CD1c-positive myeloid dendritic cell (primary cell): ENCODE results near the gene CTDSPL.
"Not testable (repeated sequence)": the region's sequence is repeated elsewhere in the genome, so short reads cannot be mapped to it uniquely, and the experiment has no call there.

Experiments used
- DNase-seq: peaks from one replicate; pipeline ENCODE4 v3.0.0-alpha.2; 2016; ENCODE audit errors: extremely low spot score

Gene CTDSPL

DNA sequence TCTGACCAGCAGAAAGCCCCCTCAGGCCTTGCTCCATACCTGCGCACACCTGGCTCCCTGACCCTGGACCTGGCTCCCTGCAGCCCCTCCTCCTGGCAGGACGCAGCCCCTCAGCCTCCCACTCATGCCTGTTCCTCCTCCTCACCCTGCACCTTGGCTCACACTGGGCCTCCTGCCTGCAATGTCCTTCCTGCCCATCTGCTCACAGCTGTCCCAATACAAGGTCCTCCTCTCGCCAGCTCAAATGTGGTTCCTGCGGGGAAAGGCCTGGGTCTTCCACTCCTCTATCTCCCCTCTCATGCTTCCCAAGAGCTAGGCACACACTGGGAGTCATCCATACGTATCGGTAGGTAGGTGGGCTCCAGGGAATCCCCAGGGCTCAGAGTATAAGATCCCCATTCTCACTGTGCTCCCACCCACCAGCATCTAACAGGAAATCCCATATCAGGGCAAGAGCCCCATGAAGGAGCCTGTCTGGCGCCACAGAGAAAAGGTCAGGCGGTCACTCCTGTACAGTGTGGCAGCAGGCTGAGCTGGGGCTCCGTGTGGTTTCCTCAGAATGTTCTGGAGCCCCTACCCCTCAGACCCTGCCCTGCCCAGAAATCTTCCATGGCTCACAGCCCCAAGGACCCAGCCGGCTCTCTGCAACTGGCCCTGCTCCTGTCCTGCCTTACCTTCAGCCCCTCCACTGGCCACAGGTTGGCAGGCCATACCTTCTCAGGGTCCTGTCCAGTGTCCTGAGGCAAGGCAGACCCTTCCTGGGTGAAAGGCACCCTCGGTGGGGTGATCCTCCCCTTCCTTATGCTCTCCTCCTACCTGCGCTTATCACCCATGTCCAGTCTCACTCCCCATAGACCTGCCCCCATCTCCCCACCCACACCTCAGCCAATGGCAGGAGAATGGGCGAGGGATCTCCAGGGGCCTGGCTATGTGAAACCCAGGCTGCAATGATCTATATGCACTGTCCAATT lies 156.9 kb downstream of the CTDSPL start:
- DNase-seq: no peak

DNA sequence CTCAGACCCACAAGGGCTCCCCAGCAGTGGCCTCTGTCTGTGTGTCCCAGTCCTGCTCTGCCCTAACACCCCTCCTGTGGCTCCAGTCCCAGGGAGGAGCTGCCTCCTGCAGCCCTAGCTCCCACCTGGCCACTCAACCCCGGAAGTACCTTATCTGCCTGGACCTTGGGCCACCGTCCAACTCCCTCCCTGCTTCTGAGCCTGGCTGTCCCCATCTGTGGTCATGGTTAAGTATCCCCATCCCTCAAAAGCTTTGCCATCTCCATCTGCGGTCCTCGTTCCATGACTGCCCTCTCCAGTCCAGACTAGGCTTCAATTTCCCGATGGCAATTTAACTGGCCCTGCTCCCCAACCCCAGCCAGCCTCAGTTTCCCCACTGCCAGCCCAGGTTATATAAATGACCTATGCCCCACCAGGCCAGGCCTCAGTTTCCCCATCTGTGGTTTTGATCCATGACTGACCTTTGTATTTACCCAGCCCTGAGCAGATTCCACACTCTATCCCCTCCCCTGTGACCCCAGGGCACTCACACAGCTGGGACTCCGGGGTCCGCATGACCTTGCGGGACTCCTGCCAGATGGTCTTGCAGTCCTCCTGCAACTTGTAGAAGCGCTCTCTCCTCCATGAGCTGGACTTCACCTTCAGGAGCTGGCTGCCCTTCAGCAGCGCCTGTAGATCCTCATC lies 158.1 kb downstream of the CTDSPL start:
- DNase-seq: no peak

DNA sequence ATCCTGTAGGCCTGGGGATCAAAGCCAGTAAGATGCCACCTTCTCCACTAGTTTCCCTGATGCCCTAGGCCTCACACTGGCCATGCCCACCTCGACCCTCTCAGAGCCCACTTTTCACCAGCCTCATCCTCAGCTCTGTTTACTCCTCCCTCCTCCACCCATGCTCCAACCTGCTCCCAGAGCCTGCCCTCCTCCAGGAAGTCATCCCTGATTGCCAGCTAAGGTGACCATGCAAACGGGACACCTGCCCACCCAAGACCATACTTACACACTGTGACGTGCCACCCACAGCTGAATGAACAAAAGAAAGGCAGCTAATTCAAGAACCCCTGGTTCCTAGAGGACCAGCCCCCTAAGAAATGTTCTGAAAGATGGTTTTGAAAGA lies 158.7 kb downstream of the CTDSPL start:
- DNase-seq: no peak

DNA sequence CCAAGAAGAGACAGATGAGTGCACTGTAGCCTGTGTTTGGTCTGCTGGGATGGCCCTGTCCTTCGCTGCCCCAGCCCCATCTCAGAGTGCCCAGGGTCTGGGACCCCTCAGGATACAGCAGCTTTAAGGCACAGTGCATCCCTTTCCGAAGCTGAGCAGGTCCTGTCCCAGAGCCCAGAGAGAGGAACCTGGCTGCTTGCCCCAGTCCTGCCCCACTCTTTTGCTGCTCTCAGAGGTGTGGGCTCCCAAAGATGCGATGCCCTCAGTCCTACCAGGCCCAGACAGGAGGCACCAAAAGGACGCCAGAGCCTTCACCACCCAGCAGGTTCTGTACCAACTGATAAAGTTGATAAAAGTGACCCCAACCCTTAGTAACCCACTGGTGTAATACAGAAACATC lies 159.5 kb downstream of the CTDSPL start:
- no peak for DNase-seq

DNA sequence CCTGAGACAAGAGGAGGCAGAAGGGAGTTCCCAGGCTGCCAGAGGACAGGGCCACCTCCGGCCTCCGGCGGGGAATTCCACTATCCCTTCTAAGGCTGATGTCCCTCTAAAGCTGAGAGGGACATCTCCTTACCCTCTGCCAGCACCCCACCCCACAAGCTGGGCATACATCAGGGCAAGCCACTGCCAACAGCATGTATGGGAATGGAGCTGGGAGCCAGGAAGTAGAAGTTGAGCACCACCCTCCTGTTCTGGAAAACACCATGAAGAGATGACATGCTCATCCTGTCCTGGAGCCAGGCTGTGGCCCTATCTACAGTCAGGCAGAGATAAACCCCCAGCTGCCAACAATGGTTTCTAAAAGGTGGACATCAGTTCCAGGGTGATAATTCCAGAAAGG lies 160.6 kb downstream of the CTDSPL start:
- no peak for DNase-seq

DNA sequence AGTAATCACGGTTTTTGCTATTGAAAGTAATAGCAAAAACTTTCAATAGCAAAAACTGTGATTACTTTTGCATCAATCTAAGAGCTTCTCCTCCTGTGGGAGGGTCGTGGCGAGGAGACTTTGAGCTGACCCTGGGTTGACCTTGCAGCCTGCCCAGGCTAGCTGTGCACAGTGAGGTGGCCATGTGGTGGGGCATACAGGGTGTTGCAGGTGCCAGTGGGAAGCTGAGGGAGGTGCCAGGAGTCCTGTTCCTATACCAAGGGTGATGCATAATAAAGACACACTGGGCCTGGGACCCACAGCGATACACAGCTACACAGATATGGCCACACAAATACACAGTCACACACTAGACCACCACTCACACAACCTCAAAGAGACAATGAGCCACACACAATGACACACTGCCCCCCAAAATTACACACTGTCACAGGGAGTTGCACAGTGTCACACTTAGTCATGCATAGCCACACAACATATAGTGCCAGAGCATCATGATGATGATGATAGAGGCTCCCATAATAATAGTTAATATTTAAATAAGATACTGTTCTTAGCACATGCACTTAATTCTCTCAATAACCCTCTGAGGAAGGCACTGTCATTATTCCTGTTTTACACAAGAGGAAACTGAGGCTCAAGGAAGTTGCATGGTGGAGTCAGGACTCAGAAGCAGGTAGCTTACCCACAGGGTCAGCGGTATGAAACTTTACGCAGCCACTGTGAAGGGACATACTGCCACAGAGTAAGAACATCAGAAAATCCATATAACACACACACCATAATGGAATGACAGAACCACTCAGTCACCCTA lies 161.4 kb downstream of the CTDSPL start:
- DNase-seq: no peak

DNA sequence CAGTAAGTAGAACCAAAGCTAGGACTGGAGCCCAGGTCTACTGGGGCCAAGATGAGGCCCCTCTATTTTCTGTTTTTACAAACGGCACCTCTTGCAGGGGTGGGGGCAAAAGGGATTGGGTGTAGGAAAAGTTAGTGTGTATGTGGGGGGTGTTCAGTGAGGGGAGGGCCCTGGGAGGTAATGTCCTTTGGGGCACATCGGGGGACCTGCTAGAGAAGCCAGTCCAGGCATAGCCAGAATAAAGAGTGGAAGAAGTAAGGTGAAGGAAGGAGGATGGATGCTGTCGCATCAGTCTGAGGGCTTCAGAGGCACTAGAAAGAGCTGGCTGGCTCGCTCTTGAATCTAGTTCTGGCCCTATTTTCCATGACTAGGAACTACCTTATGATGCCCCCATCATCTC lies 165.2 kb downstream of the CTDSPL start:
- no peak for DNase-seq

DNA sequence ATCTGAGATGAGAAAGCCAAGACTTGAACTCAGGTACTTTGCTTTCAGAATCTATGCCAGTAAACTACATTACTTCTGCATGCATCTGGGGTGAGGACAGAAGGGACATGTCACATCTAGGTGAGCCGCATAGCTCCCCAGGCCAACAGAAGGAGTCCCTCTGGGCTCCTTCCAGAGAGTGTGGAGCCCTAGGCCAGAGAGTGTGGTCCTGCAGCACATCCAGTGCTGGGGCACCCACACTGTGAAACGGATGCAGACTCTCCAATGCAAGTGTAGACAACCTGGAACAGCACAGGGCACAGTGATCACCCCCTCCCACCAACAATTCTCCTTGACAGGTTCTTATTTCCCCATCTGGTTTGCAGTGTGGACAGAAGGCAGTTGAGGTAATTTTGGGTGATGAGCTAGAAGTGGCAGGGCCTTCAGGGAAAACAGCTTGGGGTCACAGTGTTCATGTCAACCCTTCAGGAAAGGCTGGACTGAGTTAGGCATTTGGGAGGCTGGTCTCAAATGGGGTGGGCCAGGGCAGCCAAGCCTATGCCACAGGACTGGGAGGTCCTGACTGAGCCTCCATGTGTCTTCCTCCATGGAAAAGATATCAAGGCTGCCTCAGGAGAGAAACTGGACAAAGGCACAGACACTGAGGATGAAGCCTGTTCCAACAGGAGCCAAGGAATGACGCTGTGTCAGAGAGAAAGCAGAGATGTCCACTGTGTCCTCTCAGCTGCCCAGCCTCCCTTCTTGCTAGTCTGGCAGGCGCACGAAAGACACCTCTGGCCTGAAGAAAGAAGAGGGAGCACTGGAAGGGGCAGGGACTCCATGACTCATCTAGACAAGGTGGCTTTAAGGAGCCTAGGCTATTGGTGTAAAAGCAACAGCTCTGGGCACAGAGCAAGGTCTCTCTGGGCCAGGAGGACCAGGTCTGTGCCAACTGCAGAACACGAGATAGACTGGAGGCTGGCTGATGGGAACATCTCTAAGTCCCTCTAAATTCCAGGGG lies 166.1 kb downstream of the CTDSPL start:
- no peak for DNase-seq

DNA sequence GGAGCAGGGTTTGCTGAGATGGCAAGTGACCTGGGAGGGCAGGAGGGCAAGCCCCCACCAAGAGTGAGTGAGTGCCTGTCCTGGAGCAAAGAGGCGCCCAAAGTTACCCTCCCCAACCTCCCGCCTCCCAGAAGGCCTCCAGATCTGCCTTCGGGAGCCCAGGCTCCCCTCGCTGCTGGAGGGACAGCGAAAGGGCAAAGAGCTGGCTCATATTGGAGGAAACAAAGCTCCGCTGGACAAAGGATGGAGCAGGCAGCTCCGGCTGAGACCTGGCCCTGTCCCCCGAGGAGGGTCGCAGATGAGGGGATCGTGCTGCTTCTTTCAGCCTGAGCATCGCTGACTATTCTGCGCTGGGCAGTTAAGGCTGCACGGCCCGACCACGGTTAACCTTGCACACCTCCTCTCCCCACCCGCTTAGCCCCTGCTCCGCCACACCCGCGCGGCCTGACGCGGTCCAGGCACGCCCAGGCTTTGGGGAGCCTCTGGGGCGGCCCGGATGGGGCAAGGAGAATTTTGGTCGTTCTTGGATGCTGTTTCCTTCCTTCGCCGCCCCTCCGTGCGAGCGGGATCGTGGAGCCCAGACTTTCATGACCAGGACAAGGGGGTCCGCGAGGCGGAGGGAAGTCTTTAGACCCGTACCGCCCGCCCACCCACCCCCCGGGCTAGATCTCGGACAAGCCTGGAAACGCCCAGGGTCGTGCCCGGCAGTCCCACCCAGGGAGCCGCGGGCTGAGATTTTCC lies 167.1 kb downstream of the CTDSPL start:
- no peak for DNase-seq

DNA sequence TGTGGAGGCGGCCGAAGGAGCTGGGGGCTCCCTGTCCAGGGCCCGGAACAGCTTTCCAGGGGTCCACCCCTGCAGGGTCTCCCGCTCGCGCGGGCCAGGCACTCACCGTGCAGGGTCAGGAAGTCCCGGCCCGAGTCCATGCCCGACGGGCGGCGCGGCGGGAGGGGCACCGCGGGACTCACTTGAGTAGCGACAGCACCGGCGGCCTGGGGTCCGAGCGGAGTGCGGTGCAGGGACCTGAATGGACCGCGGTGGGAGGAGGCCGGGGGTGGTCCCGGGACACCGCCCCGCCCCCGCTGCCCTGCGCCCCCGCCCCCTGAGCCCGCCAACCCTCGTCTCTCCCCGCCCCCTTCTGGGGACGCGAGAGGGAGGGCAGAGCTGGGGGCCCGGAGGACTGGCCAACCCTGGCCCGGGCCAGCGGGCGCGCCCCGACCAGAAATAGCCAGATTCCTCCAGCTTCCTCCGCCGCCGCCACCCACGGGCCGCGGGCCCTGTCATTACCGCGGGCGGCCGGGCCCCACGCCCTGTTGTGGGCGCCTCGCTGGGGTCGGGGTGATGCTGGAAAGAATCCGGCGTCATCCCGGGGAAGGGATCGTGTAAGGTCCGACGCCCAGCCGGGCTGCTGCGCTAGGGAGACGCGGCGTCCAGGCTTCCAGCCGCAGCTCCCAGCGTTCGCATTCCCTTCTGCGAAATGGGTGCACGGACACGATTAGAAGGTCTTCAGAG lies 167.9 kb downstream of the CTDSPL start, which contains the start of gene PLCD1:
Gene PLCD1, minus strand, starts transcription at position 243 of the 726 bp plus-strand sequence. Its CDS starts 103 bp downstream, at position 140.
- DNase-seq: peak; percentile 77

DNA sequence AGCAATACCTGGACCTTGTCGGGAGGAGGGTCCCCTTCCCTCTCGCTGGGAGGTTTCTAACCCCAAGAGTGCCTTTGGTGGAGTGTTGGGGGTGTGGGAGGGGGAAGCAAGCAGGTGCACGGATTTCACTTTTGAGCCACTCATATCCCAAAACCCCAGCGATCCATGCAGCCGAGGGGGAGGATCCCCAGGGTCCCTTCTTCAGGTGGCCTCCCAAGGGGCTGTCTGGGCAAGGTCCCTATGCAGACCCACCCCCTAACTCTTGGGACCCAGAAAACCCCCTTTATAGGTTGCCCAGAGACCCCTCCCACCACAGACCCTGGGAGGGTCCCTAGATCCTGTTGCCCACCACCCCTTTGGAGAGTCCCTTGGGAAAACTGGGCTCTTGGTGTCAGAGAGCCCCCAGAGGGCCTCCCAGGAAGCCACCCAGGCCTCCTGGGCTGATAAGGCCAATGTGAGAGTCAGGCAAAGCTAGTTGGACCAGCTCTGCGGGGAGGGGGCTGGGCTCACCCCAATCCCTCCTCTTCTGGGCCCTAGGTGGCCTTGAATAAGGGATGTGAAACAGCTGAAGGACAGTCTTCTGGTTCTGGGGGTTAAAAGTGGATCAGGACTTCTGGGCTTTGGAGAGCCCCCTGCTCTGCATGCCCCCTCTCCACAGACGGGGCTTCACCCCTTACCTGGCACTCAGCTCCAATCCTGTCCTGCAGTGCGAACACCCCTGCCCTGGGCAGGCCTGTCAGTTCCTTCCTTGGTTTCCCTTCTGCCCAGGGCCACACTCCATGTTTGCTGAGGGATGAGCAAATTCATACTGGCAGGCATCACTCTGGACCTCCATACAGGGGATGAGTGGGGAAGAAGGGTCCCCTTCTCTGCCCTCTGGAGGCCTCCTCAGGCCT lies 168.7 kb downstream of the CTDSPL start:
- DNase-seq: no peak

DNA sequence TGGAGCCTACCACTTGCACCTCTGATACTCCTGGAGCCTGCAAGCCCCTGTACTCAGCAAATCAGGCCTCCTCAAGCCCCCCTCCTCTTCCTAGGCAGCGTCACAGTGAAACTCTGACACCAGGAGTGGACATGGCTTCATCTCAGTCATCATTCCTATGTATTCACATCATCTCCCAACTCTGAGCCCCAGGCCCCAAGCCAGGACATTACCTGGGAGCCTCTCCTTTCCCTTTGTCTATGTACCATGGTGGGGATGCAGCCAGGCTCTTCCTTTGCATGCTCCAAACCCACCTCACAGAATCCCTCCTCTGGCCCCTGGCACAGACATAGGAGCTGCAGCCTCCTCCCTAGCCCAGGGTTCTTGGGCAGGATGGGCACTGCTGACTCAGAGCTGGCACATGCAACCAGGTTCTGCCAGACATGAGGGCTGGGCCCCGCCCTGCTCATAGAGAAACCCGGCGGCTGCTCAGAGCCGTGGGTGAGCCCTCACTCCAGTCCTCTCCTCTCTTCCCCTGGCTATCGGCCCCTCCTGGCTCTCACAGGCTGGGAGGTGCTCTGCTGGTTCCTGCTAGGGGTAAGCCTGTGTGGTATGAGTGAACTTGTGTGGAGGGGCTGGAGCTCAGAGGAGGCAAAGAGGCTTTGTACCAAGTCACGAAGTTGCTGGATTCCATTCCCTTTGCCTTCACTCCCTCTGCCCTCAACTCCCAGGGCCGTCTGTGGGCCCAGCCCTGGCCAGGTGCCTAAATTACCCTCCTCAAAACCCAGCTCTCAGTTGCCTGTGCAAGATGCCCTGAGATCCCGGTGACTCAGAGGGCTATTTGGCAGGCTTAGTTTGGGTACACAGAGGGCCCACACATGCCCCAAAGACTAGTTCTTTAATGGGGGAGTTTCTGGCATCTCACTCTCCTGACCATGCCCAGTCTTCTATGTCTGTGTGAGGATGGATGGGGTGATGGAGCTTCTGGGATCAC lies 169.6 kb downstream of the CTDSPL start:
- peak; percentile 62 for DNase-seq

DNA sequence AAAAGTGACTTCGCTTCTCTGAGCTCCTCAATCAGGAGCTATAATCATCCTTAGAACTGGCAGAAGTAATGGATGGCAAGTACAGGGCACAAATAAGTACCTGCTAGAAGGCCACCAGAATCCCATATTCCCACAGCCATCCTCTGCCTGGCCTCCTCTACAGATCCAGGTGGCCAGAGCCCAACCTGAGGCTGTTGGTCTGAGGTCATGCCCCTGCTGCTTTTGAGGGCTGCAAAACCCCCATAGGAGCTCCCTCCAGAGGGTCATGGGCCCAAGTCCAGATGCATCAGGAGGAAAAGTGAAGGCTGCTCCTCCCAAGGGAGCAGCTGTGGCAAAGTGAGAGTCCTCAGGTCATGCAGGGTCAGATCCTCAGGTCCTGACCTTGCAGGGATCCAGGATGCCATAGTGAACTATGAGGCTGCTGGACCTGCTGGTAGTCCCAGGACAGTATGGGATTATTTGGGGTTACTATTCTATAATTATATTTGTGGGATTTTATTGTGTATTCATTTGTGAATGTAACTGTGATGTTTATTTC lies 170.7 kb downstream of the CTDSPL start:
- DNase-seq: no peak

DNA sequence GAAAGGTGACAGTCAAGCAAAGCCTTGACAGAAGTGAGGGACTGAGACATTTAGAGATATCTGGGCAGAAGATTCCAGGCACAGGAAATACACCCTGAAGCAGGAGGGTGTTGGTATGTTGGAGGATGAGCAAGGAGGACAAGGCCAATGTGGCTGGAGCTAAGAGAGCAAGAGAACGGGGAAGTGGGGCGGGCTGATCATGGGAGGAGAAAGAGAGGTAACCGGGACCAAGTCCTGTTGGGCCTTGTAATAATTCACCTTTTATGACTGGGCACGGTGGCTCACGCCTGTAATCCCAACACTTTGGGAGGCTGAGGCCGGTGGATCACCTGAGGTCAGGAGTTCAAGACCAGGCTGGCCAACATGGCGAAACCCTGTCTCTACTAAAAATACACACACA lies 171.9 kb downstream of the CTDSPL start:
- not testable (repeated sequence) for DNase-seq
